ENCODE measurements around the gene OSBPL10. TPM values are rescaled to one million over a fixed set of nuclear protein-coding genes. Genes with fewer than 3 reads are reported as not detected.
"Not testable (repeated sequence)": the region's sequence is repeated elsewhere in the genome, so short reads cannot be mapped to it uniquely, and the experiment has no call there.

OSBPL10 gene
- total RNA-seq, 1 donor from 2014 or later, result 8.9 TPM

DNA sequence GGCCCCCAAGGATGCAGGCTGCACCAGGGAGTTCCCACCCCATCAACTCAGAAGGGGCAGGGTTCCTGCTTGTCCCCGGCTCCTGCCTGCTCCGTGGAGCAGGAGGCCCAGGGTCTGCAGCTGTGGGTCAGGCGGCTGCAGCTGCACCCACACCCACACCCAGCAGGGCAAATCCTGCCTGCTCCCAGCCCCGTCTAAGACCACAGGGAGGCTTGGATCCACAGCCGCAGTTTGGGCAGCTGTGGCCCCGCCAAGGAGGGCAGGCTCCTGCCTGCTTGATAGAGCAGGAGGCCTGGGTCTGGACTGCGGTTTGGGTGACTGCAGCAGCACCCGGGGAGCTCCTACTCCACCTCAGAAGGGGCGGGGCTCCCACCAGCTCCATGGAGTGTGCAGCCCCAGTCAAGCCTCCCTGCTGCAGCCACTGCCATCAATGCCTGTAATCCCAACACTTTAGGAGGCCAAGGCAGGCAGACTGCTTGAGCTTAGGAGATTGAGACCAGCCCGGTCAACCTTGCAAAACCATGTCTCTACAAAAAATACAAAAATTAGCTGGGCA, 163.6 kb downstream of the OSBPL10 start:
- DNase-seq (ENCODE audit: low read depth in 2 of 2), result no peak

- no peak for DNase-seq (ENCODE audit: low read depth in 2 of 2)
These were observed 165.2 kb downstream of the OSBPL10 start for GRCh38 chr3:31815631-31816440.

DNA sequence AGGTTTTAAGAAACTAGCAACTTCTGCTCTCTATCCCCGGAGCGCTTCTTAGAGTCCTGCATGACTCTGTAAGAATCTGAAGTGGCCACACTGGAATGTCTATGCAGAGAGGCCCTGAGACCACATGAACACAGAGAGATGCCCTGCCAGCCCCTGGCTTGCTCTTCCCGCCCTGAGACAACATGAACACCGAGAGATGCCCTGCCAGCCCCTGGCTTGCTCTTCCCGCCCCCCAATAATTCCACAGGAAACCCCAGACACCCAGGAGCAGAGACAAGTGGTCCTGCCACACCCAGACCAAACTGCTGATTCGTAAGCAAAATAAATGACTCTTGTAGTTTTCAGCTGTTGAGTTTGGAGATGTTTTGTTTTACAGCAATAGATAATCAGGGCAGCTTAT, 166.1 kb downstream of the OSBPL10 start:
- DNase-seq (ENCODE audit: low read depth in 2 of 2), result no peak

GRCh38 chr3:31813686-31814085, 167.4 kb downstream of the OSBPL10 start:
- DNase-seq (ENCODE audit: low read depth in 2 of 2), result no peak

GRCh38 chr3:31813197-31813596, 167.9 kb downstream of the OSBPL10 start:
- no peak for DNase-seq (ENCODE audit: low read depth in 2 of 2)

DNA sequence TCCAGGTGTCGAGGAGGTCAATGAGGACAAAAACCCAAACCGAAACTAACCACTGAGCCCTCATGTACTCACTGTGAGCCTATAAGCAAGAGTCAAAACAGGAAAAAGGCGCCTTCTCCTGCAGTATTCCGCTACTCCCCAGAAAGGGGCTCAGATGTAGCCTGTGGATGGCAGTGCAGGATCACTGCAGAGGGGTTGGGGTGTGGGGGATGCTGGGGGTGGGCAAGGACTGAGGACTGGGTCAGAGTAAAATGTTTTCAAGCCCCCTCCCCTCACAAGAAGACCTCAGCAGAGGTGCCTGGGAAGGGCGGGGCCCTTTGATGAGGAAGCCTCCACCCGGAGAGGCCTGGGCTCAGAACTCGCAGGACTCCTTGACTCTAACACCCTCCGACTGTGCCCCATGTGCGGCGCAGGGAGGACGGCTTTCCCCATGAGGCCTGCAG, 170.1 kb downstream of the OSBPL10 start:
- DNase-seq (ENCODE audit: low read depth in 2 of 2), result no peak

GRCh38 chr3:31808143-31808720, 172.8 kb downstream of the OSBPL10 start:
- DNase-seq (ENCODE audit: low read depth in 2 of 2), result no peak

GRCh38 chr3:31804251-31805051, 176.6 kb downstream of the OSBPL10 start:
- DNase-seq (ENCODE audit: low read depth in 2 of 2), result no peak

DNA sequence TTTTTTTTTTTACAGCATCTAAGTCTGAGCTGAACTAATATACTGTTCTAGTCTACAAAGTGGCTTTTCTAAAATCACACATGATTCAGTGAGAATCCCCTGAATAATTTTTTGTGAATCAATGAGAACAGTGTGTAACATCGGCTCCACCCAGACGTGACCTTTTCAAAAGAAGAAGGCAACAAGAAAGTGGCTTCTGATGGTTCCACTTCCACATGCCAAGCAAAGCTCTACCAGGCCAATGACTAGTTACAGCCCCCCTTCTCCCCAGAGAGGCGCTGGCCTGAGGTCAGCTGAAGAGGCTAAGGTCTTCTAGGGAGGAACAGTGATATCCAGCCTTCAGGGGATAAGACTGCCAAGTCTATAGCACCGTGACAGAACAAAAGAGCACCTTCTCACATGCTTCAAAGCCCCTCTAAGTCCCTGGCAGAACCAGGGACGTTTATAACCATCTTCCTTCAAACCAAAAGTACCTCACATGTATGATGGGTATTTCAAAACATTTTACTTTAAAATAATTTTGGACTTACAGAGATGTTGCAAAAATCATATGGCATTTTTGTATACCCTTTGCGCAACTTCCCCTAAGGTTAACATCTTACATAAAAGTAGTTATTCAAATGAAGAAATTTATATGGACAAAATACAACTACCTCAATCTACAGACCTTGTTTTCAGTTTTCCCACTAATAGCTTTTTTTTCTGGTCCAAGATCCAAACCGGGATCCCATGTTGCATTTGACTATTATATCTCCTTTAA, 177.9 kb downstream of the OSBPL10 start:
- no peak for DNase-seq (ENCODE audit: low read depth in 2 of 2)

DNA sequence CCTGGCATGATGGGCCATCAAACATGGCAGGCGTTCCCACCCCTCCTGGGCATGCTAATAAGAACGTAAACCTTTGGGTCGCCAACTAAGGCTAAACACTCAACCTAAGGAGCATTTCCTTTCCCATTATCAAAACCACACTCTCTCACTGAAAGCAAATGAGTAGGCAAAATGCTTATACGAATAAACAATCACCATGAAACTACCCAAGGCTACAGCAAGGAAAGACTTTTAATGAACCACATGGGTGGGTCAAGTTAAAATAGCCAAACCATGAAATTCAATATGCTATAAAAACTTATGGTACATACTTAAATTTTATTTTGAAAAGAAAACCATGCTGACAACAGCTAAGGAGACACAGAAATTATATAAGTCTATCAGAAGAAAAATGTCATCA, 180.6 kb downstream of the OSBPL10 start:
- DNase-seq (ENCODE audit: low read depth in 2 of 2), result no peak

DNA sequence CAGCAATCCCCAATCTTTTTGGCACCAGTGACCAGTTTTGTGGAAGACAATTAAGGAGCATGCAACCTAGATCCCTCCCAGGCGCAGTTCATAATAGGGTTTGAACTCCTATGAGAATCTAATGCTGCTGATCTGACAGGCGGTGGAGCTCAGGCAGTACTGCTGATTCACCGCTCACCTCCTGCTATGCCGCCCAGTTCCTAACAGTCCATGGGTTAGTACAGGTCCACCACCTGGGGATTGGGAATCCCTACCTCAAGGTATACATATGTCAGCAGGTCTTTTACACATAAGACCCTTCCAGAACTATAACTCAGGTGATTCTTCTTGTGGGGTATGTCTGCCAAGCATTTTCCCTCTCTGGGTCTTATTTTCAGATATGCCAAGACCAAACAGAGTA, 182.2 kb downstream of the OSBPL10 start:
- DNase-seq (ENCODE audit: low read depth in 2 of 2), result no peak

GRCh38 chr3:31793821-31794220, 187.2 kb downstream of the OSBPL10 start:
- DNase-seq (ENCODE audit: low read depth in 2 of 2), result no peak

DNA sequence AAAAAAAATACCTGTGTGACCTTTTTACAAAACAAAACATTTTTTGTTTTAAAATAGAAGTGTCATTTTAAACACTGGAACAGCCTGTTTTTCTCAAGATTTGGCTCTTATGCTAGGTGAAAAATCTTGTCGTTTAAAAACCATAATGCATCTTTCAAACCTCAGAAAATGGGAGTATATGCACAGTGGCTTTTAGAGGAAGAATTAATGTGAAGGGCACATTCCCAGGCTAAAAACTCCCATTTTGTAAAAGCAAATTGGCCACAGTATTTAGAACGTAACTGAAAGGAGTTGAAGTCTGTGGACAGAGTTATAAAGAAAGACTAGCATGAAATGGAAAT, 190.0 kb downstream of the OSBPL10 start:
- no peak for DNase-seq (ENCODE audit: low read depth in 2 of 2)

- DNase-seq (ENCODE audit: low read depth in 2 of 2), result no peak
These were observed 190.6 kb downstream of the OSBPL10 start for GRCh38 chr3:31790193-31791089.

GRCh38 chr3:31789429-31789828, 191.6 kb downstream of the OSBPL10 start:
- DNase-seq (ENCODE audit: low read depth in 2 of 2), result no peak

- no peak for DNase-seq (ENCODE audit: low read depth in 2 of 2)
These were observed 195.3 kb downstream of the OSBPL10 start for GRCh38 chr3:31785734-31786133.

- DNase-seq (ENCODE audit: low read depth in 2 of 2), result no peak
These were observed 195.8 kb downstream of the OSBPL10 start for GRCh38 chr3:31785286-31785685.

DNA sequence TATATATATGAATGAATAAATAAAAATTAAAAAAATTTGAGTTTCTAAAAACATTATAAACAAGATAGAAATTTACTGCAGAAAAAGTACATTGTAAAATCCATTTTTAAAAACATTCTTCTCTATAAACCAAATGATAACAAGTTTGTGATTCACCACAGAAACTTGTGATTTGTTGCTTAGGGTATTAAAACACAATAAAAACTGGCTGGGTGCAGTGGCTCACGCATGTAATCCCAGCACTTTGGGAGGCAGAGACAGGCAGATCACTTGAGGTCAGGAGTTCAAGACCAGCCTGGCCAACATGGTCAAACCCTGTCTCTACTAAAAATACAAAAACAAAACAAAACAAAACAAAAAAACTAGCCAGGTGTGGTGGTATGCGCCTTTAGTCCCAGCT, 197.2 kb downstream of the OSBPL10 start:
- not testable (repeated sequence) for DNase-seq (ENCODE audit: low read depth in 2 of 2)

DNA sequence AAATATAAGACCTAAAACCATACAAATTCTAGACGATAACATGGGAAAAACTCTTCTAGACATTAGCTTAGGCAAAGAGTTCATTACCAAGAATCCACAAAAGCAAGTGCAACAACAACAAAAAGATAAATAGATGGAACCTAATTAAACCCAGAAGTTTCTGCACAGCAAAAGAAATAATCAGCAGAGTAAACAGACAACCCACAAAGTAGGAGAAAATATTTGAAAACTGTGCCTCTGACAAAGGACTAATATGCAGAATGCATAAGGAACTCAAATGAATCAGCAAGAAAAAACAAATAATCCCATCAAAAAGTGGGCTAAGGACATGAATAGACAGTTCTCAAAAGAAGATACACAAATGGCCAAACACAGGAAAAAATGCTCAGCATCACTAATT, 198.8 kb downstream of the OSBPL10 start:
- not testable (repeated sequence) for DNase-seq (ENCODE audit: low read depth in 2 of 2)

DNA sequence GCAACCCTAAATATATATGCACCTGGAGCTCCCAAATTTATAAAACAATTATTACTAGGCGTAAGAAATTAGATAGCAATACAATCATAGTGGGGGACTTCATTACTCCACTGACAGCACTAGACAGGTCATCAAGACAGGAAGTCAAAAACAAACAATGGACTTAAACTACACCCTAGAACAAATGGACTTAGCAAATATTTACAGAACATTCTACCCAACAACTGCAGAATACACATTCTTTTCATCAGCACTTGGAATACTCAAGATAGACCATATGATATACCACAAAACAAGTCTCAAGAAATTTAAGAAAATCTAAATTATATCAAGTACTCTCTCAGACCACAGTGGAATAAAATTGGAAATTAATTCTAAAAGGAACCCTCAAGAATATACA, 201.5 kb downstream of the OSBPL10 start:
- DNase-seq (ENCODE audit: low read depth in 2 of 2), result no peak
